MM.1S (cell line): ENCODE data around the gene RYR2.

ENCODE experiments used
- CTCF ChIP-seq: fragments of 300-600 bp; sonication (generic); IDR thresholded peaks from 2 replicates; pipeline ENCODE4 v1.5.1; 2016; ENCODE audit warnings: antibody characterized with exemption, low read length, mixed read lengths
- EZH2 ChIP-seq: fragments of 300-600 bp; sonication (generic); optimal IDR thresholded peaks from 2 replicates; pipeline ENCODE3; 2017; ENCODE audit warnings: low read depth, mild to moderate bottlenecking, antibody characterized with exemption, low read length, mixed read lengths
- EZH2phosphoT487 ChIP-seq: fragments of 300-600 bp; sonication (generic); IDR thresholded peaks from 2 replicates; pipeline ENCODE4 v1.6.1; 2018; ENCODE audit warnings: antibody characterized with exemption, low read length

- TF ChIP-seq CTCF (no peak), EZH2 (no peak), EZH2phosphoT487 (no peak)
Observed at GRCh38 chr1:237029240-237029639, 12.7 kb upstream of the RYR2 start.
